ENCODE measurements around the gene FBXL7.

FBXL7 gene

DNA sequence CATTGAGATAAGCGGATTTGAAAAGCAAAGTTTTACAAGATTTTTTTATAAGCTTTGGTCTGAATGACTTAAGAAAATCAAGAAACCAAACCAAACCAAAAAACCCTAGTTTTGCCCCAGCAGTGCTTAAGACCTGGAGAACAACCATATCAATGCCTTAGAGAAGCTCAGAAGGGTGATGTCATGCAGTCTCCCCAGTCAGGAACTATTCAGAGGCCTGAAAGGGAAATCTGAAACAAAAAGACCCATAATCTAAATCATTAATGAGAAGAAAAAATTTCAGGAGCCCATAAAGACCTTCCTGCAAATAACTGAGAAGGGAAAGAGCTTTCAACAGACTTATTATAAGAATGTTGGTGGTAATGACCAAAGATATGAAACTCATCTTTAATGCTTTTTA is 399.5 kb downstream of the FBXL7 start:
- TF ChIP-seq, protein P1, sequence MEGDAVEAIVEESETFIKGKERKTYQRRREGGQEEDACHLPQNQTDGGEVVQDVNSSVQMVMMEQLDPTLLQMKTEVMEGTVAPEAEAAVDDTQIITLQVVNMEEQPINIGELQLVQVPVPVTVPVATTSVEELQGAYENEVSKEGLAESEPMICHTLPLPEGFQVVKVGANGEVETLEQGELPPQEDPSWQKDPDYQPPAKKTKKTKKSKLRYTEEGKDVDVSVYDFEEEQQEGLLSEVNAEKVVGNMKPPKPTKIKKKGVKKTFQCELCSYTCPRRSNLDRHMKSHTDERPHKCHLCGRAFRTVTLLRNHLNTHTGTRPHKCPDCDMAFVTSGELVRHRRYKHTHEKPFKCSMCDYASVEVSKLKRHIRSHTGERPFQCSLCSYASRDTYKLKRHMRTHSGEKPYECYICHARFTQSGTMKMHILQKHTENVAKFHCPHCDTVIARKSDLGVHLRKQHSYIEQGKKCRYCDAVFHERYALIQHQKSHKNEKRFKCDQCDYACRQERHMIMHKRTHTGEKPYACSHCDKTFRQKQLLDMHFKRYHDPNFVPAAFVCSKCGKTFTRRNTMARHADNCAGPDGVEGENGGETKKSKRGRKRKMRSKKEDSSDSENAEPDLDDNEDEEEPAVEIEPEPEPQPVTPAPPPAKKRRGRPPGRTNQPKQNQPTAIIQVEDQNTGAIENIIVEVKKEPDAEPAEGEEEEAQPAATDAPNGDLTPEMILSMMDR (conservative IDR thresholded peaks at IDR 0.05): no peak
- H3K27ac ChIP-seq: peak overlapping the region; percentile 74

DNA sequence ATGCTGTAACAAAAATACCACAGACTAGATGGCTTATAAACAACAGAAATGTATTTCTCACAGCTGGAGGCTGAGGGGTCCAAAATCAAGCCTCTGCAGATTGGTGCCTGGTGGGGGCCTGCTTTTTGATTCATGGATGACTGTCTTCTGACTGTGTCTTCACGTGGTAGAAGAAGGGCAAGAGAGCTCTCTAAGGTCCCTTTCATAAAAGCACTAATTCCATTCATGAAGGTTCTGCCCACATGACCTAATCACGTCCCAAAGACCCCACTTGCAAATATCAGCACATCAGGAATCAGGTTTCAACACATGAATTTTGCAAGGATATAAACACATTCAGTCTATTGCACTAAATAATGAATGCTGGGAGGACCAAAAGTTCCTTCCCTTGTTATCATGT is 401.2 kb downstream of the FBXL7 start:
- peak overlapping the region; percentile 74 for H3K27ac ChIP-seq
- TF ChIP-seq, protein P1 (conservative IDR thresholded peaks at IDR 0.05): no peak

DNA sequence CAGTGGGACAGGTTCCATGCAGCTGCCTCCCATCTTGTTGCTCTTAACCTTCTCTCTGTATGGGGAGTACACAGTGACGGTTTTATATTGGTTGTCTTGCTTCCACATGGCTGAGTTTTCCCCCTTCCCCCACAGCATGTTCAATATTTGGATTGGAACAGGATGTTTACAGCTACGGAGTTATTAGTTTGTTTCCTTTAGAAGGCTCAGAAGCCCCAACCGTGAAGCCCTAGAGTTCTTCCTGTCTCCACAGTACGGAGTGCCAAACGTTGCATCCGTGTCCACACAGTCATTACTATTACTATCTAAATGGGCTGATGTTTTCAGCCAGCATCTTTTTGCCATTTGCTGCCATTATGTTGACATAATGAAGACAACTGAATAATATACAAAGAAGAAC is 402.1 kb downstream of the FBXL7 start:
- TF ChIP-seq, protein P1 (conservative IDR thresholded peaks at IDR 0.05): no peak
- peak overlapping the region; percentile 74 for H3K27ac ChIP-seq

DNA sequence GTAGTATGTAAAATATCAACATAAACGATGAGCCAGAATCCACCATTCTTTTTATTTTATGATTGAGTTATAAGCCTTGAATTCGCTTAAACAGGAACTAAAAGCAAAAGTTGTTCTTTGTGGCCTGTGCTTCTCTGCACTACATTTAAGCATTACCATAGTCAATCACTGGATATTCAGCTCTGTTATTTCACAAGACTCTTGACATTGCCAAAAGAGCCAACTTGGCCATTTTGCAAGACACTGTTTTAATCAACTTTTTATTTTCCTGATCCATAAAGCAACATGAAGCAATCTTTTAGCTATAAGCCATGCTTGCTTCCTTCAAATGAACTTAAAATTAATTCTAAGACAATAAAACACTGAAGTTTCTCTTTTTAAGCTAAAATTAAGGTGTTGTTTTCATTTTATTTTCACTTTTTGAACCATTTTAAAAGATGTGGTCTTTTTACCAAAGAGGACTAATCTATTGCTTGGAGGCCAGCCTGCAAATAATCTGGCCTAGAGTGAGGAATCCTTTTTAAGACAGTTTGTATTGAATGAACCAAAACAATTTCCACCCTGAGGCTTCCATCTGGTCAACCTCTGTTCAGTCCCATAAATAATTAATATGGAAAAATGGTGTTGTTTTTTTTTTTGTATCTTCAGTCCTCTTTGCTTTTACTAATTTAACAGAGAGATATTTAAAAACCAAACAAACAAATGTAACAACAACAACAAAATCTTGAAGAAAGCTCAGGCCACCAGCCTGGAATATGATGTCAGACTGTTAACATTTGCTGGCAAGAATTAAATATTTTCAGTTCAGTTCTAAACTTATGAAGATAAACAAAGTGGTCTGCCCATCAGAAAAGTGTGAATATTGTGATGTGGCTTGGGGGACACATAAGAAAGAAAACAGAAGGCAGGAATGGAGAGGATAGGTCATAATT is 405.2 kb downstream of the FBXL7 start:
- TF ChIP-seq, protein P1 (conservative IDR thresholded peaks at IDR 0.05): no peak
- peak overlapping the region; percentile 74; the same call in 1 of the 2 replicates for H3K27ac ChIP-seq

DNA sequence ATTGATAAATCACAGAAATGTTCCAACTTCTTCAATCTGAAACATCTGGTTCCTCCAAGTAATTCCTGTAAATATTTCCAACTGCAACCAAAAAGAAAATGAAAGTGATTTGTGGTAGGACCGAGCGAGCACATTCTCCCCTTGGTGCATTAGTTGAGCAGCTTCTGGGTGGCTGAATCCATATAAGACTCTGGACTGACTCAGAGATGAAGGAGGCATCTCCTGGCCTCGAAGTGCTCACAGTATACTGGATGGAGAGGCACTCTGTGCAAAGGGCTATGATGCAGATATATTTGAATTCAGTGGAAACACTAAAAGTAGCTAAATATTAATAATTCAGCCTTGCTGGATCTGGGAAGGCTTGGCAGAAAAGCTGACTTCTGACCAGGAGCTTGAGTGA is 414.7 kb downstream of the FBXL7 start:
- TF ChIP-seq, protein P1 (conservative IDR thresholded peaks at IDR 0.05): no peak
- H3K27ac ChIP-seq: no peak overlapping the region

DNA sequence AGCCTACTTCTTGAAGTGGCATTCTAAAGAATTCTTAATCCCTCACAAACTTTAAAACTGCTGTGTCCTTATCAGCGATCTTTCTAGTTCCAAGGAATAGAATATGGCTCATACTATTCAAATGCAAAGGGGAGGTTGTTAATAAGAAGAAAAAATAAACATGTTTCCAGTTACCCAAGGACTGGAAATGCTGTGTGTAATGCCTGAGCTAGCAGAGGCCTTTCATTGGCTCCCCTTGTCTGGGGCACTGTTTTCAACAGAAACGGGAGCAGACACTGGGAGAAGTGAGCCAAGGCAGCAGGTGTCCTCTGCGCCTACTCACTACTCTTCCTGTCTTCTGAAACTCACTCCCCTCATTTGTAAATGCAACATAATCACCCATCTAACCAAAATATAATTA is 426.6 kb downstream of the FBXL7 start:
- TF ChIP-seq, protein P1 (conservative IDR thresholded peaks at IDR 0.05): no peak
- H3K27ac ChIP-seq: no peak overlapping the region

DNA sequence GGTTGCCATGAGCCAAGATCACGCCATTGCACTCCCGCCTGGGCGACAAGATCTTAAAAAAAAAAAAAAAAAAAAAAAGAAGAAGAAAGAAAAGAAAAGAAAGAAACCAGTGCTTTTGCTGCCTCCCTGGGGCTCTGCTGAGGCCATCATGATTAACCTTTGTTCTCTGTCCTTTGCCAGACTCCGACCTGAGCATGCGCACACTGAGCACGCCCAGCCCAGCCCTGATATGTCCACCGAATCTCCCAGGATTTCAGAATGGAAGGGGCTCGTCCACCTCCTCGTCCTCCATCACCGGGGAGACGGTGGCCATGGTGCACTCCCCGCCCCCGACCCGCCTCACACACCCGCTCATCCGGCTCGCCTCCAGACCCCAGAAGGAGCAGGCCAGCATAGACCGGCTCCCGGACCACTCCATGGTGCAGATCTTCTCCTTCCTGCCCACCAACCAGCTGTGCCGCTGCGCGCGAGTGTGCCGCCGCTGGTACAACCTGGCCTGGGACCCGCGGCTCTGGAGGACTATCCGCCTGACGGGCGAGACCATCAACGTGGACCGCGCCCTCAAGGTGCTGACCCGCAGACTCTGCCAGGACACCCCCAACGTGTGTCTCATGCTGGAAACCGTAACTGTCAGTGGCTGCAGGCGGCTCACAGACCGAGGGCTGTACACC is 427.9 kb downstream of the FBXL7 start:
- H3K27ac ChIP-seq: no peak overlapping the region
- TF ChIP-seq, protein P1 (conservative IDR thresholded peaks at IDR 0.05): no peak
